ENCODE data around the gene EXOC3.

GRCh38 chr5:452978-453710 lies 10.2 kb downstream of the EXOC3 start:
- TF ChIP-seq POLR2AphosphoS5 (IDR thresholded peaks at IDR 0.05; ENCODE audit: low read depth) (no peak), CTCF (IDR thresholded peaks at IDR 0.05; ENCODE audit: insufficient read depth, low read length) (no peak), REST (IDR thresholded peaks at IDR 0.05; ENCODE audit: insufficient replicate concordance, low read depth) (no peak), GABPA (IDR thresholded peaks at IDR 0.05; ENCODE audit: low read depth) (no peak)

Data from HL-60 (cell line).